Thymus (tissue), 11 donors: ENCODE measurements around the gene ERC1. TPM values are rescaled to one million over a fixed set of nuclear protein-coding genes. Genes with fewer than 3 reads are reported as not detected.

ENCODE experiments used
- DNase-seq, 9 donors: peaks; one replicate each; pipeline ENCODE4 v3.0.0-alpha.2; 2013; ENCODE audit warnings: low spot score in 9 of 9, low read depth in 6 of 9, missing footprints in 1 of 9
- H3K27ac ChIP-seq, 2 donors: one replicate each; pipeline ENCODE4 v1.5.1; 2013; ENCODE audit warnings: control low read depth in 1 of 2, low read depth in 1 of 2, low read length in 1 of 2, mild to moderate bottlenecking in 1 of 2, moderate library complexity in 1 of 2
- H3K27me3 ChIP-seq, 2 donors: one replicate each; pipeline ENCODE4 v1.5.1; 2013; ENCODE audit warnings: low read length in 1 of 2; ENCODE audit not compliant: control insufficient read depth in 2 of 2, insufficient read depth in 1 of 2
- H3K36me3 ChIP-seq, 2 donors: one replicate each; pipeline ENCODE4 v1.5.1; 2013; ENCODE audit warnings: low read length in 1 of 2, mild to moderate bottlenecking in 1 of 2, moderate library complexity in 1 of 2; ENCODE audit not compliant: control insufficient read depth in 2 of 2, insufficient read depth in 2 of 2
- H3K4me1 ChIP-seq, 2 donors: one replicate each; pipeline ENCODE4 v1.5.1; 2013; ENCODE audit warnings: low read length in 2 of 2; ENCODE audit not compliant: control insufficient read depth in 2 of 2, insufficient read depth in 2 of 2
- H3K4me3 ChIP-seq, 2 donors: one replicate each; pipeline ENCODE4 v1.5.1; 2013; ENCODE audit warnings: low read length in 2 of 2, control low read depth in 1 of 2, mild to moderate bottlenecking in 1 of 2
- H3K9me3 ChIP-seq, 2 donors: one replicate each; pipeline ENCODE4 v1.5.1; 2013; ENCODE audit warnings: low read length in 1 of 2, mild to moderate bottlenecking in 1 of 2; ENCODE audit not compliant: control insufficient read depth in 2 of 2, insufficient read depth in 1 of 2
- WGBS: extraction: QIAGEN DNeasy Blood & Tissue Kit; methylation state at CpG from one replicate; pipeline ENCODE4 v1.1.7; 2013; 5-methylcytosine and 5-hydroxymethylcytosine counted together
- polyA plus RNA-seq: library from polyadenylated mRNA; stranded (reverse); fragments of 200-250 nt; gene quantifications from one replicate; pipeline ENCODE4 v1.2.3, GENCODE V29; 2013
- total RNA-seq: library from RNA; stranded (reverse); fragments of 120-200 nt; gene quantifications from one replicate; pipeline ENCODE4 v1.2.4, GENCODE V29; 2013
- donor health status: healthy.

ERC1 gene
- total and polyA plus RNA-seq, 2 donors, result 4.2 to 13.8 TPM

DNA sequence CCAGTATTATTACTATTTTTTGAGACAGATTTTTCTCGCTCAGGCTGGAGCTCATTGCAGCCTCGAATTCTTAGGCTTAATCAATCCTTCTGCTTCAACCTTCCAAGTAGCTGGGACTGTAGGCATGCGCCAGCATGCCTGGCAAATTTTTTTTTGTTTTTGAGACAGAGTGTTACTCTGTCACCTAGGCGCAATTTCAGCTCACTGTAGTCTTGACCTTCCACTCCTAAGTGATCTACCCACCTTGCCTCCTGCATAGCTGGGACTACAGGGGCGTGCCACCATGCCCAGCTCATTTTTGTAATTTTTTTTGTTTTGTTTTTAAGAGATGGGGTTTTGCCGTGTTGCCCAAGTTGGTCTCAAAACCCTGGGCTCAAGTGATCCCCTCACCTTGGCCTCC lies 15.2 kb downstream of the ERC1 start:
- H3K27ac ChIP-seq, result no peak overlapping the region
- 95% methylated on average over 6 of the region's 6 CpGs for WGBS
- no peaks in the 10 kb centered on the region for H3K9me3 ChIP-seq
- H3K27me3 ChIP-seq, result no peaks in the 10 kb centered on the region
- DNase-seq, result no peak
- no peak overlapping the region for H3K4me3 ChIP-seq
- H3K36me3 ChIP-seq, result peaks cover 0 to 3% of the 10 kb centered on the region in 2 donors
- peaks cover 5 to 6% of the 10 kb centered on the region in 2 donors for H3K4me1 ChIP-seq

GRCh38 chr12:1007276-1007675 lies 16.3 kb downstream of the ERC1 start:
- Histone ChIP-seq H3K9me3 (no peaks in the 10 kb centered on the region), H3K27me3 (no peaks in the 10 kb centered on the region), H3K27ac (no peak overlapping the region), H3K4me1 (peaks cover 5 to 6% of the 10 kb centered on the region in 2 donors), H3K4me3 (no peak overlapping the region), H3K36me3 (no peaks in the 10 kb centered on the region)
- WGBS, result 95% methylated on average over 2 of the region's 2 CpGs
- no peak for DNase-seq

DNA sequence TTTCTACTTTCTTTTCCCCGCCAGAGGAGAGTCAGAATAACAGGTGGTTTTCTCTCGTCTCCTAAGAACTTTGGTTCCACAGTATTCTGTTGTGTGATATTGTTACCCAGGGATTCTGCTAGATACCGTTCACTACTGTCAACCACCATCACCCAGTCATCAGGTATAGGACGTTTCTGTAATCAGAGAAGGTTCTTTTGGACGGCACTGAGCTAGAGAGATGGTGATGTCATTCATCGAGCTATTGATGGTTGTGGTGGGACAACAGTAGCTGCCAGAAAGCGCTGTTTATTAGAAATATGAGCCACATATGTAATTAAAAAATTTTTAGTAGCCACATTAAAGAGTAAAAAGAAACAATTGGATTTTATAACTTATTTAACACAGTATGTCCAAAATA lies 17.0 kb downstream of the ERC1 start:
- H3K27me3 ChIP-seq, result no peaks in the 10 kb centered on the region
- no peaks in the 10 kb centered on the region for H3K36me3 ChIP-seq
- no peak overlapping the region for H3K4me3 ChIP-seq
- 94% methylated on average over 7 of the region's 7 CpGs for WGBS
- H3K9me3 ChIP-seq, result no peaks in the 10 kb centered on the region
- no peak overlapping the region for H3K27ac ChIP-seq
- no peak for DNase-seq
- peaks cover 5 to 6% of the 10 kb centered on the region in 2 donors for H3K4me1 ChIP-seq

DNA sequence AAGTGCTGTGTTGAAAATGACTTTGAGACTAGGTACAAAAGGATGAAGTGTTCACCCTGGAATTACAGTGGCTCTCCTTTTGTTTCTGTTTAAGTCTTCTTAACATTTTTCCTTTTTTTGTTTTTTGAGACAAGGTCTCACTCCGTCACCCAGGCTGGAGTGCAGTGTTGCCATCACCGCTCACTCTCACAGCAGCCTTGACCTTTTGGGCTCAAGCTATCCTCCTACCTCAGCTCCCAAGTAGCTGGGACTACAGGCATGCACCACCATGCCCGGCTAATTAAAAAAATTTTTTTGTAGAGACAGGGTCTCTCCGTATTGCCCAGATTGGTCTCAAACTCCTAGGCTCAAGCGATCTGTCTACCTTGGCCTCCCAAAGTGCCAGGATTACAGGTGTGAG lies 20.1 kb downstream of the ERC1 start:
- no peak for DNase-seq
- WGBS, result over 99% methylated on average over 5 of the region's 5 CpGs

DNA sequence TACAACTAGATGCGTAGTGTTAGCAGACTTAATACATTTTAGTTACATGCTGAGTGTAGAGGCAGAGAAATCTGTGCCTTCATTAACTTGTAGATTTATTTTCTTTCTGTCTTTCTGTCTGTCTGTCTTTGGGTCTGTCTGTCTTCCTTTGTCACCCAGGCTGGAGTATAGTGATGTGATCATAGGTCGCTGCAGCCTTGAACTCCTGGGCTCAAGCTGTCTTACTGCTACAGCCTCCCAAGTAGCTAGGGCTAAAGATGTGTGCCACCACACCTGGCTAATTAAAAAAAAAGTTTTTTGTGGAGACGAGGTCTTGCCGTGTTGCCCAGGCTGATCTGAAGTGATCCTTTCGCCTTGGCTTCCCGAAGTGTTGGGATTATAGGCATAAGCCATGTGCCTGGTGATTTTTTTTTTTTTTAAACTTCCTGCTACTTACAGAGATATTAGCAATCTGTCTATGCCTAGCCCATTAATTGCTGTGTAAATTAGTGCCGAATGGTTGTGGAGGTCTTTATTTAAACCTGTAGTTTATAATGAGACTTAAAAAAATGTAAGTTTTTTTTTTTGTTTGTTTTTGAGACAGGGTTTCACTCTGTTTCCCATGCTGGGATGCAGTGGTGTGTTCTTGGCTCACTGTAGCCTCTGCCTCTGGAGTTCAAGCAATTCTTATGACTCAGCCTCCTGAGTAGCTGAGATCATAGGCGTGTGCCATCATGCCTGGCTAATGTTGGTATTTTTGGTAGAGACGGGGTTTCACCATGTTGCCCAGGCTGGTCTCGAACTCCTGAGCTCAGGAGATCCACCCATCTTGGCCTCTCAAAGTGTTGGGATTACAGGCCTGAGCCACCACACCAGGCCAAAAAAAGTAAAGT lies 22.8 kb downstream of the ERC1 start:
- H3K27ac ChIP-seq, result no peak overlapping the region
- no peak overlapping the region for H3K4me3 ChIP-seq
- no peaks in the 10 kb centered on the region for H3K4me1 ChIP-seq
- H3K9me3 ChIP-seq, result no peaks in the 10 kb centered on the region
- no peak for DNase-seq
- no peaks in the 10 kb centered on the region for H3K27me3 ChIP-seq
- no peaks in the 10 kb centered on the region for H3K36me3 ChIP-seq
- 97% methylated on average over 10 of the region's 10 CpGs for WGBS

More for the DNA sequence above, 20.1 kb downstream of the ERC1 start:
- Histone ChIP-seq H3K27me3 (no peaks in the 10 kb centered on the region), H3K9me3 (no peaks in the 10 kb centered on the region), H3K36me3 (no peaks in the 10 kb centered on the region), H3K4me1 (no peaks in the 10 kb centered on the region), H3K27ac (no peak overlapping the region), H3K4me3 (no peak overlapping the region)

DNA sequence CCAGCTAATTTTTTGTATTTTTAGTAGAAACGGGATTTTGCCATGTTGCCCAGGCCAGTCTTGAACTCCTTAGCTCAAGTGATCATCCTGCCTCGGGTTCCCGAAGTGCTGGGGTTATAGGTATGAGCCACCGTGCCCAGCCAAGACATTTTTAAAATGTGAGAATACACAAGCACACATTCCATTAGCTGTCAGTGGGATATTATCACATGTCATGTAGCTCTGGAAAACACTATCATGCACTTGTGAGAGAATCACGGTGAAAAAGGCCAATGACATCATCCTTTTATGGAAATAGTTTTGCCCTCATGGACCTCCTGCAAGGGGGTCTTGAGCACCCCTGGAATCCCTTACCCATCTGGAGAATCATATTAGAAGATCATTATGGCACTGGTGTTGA lies 28.3 kb downstream of the ERC1 start:
- WGBS, result 97% methylated on average over 5 of the region's 5 CpGs
- H3K4me1 ChIP-seq, result no peaks in the 10 kb centered on the region
- DNase-seq, result no peak
- peaks cover 0 to 2% of the 10 kb centered on the region in 2 donors for H3K9me3 ChIP-seq
- H3K27ac ChIP-seq, result no peak overlapping the region
- H3K4me3 ChIP-seq, result no peak overlapping the region
- no peaks in the 10 kb centered on the region for H3K27me3 ChIP-seq
- H3K36me3 ChIP-seq, result peaks cover 4 to 5% of the 10 kb centered on the region in 2 donors

- no peak for DNase-seq
- H3K4me1 ChIP-seq, result no peaks in the 10 kb centered on the region
- WGBS, result 96% methylated on average over 3 of the region's 3 CpGs
- no peak overlapping the region for H3K27ac ChIP-seq
- H3K4me3 ChIP-seq, result no peak overlapping the region
- peaks cover 4 to 5% of the 10 kb centered on the region in 2 donors for H3K36me3 ChIP-seq
- peaks cover 0 to 2% of the 10 kb centered on the region in 2 donors for H3K9me3 ChIP-seq
- no peaks in the 10 kb centered on the region for H3K27me3 ChIP-seq
These were observed 29.4 kb downstream of the ERC1 start for GRCh38 chr12:1020389-1020788.

GRCh38 chr12:1022032-1022970 lies 31.3 kb downstream of the ERC1 start:
- Histone ChIP-seq H3K4me3 (no peak overlapping the region), H3K27me3 (no peaks in the 10 kb centered on the region), H3K27ac (no peak overlapping the region), H3K4me1 (no peaks in the 10 kb centered on the region), H3K36me3 (peaks cover 4 to 5% of the 10 kb centered on the region in 2 donors), H3K9me3 (peaks cover 0 to 2% of the 10 kb centered on the region in 2 donors)
- WGBS, result over 99% methylated on average over 9 of the region's 9 CpGs
- DNase-seq, result no peak

DNA sequence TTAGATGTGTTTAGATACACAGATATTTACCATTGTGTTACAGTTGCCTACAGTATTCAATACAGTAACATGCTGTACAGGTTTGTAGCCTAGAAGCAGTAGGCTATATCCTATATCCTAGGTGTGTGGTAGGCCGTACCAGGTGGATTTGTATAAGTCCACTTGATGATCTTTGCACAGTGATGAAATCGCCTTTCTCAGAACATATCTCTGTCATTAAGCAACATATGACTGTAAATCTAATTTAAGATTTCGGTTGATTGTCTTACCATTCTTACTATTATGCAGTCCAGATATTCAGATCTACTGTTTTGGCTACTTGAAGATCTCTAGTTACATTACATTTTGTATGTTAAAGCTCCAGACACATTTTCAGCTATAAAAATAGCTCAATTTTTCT lies 39.8 kb downstream of the ERC1 start:
- 98% methylated on average over 3 of the region's 3 CpGs for WGBS

More for the DNA sequence above, 39.8 kb downstream of the ERC1 start:
- H3K27me3 ChIP-seq, result no peaks in the 10 kb centered on the region
- H3K9me3 ChIP-seq, result no peaks in the 10 kb centered on the region
- no peak for DNase-seq
- peaks cover 8 to 13% of the 10 kb centered on the region in 2 donors for H3K36me3 ChIP-seq
- no peaks in the 10 kb centered on the region for H3K4me1 ChIP-seq
- no peak overlapping the region for H3K27ac ChIP-seq
- no peak overlapping the region for H3K4me3 ChIP-seq
